Naive thymus-derived CD8-positive, alpha-beta T cell (primary cell): ENCODE data around the gene ITLN2. TPM values are rescaled to one million over a fixed set of nuclear protein-coding genes. Genes with fewer than 3 reads are reported as not detected.
A peak's percentile ranks its signal among the peaks of the same experiment; 100 is the strongest.

Source experiments
- ATAC-seq, 2 donors: fragments of 150-1000 bp; cut with Tn5 transposase in 1 of 2; sonication (Bioruptor Pico), chemical (Tn5 transposase) in 1 of 2; 1 replicate in 1 of 2; 2 replicates in 1 of 2; pipeline ENCODE4 v1.10.0; 2021; ENCODE audit warnings: mild to moderate bottlenecking in 2 of 2, moderate library complexity in 2 of 2
- POLR2A ChIA-PET: fragments of 350-600 bp; sonication (Branson Sonifier 250); formaldehyde crosslinking; loops from one replicate; lab custom pipeline; 2021; ENCODE audit warnings: antibody characterized with exemption; lab: Charles Lee
- DNase-seq, 10 donors: peaks; one replicate each; pipeline versions ENCODE4 v3.0.0 to v3.0.0-alpha.2; 2020 to 2022
- H3K27ac Mint-ChIP-seq, 10 donors: one replicate each; pipeline ENCODE4 v1.8.0; 2020 to 2022; ENCODE audit warnings: mild to moderate bottlenecking in 10 of 10, mixed read lengths in 10 of 10, moderate library complexity in 4 of 10, inconsistent platforms in 1 of 10
- H3K27me3 Mint-ChIP-seq, 5 donors: one replicate each; pipeline ENCODE4 v1.8.0; 2021 to 2022; ENCODE audit warnings: mixed read lengths in 5 of 5
- H3K36me3 Mint-ChIP-seq, 3 donors: one replicate each; pipeline ENCODE4 v1.8.0; 2020 to 2022; ENCODE audit warnings: mixed read lengths in 3 of 3, mild to moderate bottlenecking in 2 of 3, inconsistent platforms in 1 of 3
- H3K4me1 Mint-ChIP-seq, 4 donors: one replicate each; pipeline ENCODE4 v1.8.0; 2021 to 2022; ENCODE audit warnings: mixed read lengths in 4 of 4
- H3K4me3 Mint-ChIP-seq, 10 donors: one replicate each; pipeline ENCODE4 v1.8.0; 2020 to 2022; ENCODE audit warnings: mild to moderate bottlenecking in 10 of 10, mixed read lengths in 10 of 10, moderate library complexity in 6 of 10, inconsistent platforms in 1 of 10
- H3K9me3 Mint-ChIP-seq, 9 donors: one replicate each; pipeline ENCODE4 v1.8.0; 2020 to 2022; ENCODE audit warnings: mixed read lengths in 9 of 9, mild to moderate bottlenecking in 3 of 9, inconsistent platforms in 1 of 9, moderate library complexity in 1 of 9
- polyA plus RNA-seq, 3 donors: library from polyadenylated mRNA; unstranded; fragments of 300-500 nt; fragmentation: Illumina TruSeq; gene quantifications; one replicate each; pipeline ENCODE4 v1.2.3, GENCODE V29; 2021
- total RNA-seq, 8 experiments: library from RNA in 2 of 8; stranded (reverse) in 2 of 8; gene quantifications; one replicate each; pipeline ENCODE4 v1.2.3 and lab custom pipeline; 2021 to 2026

ITLN2 gene
- total and polyA plus RNA-seq, 5 experiments from 2014 or later: not detected

GRCh38 chr1:160981584-160982411 is 27.2 kb upstream of the ITLN2 start:
- peaks cover 18 to 35% (median 26%) of the 10 kb centered on the region in 5 donors for H3K27me3 Mint-ChIP-seq
- H3K27ac Mint-ChIP-seq: peak overlapping the region in 1 of 10 donors; percentile 93
- peak overlapping the region; percentile 50 to 78 (median 66) for H3K4me3 Mint-ChIP-seq
- POLR2A ChIA-PET: interaction anchor here (0.8 kb wide), 1 partner anchor 64 kb away, joined by 3 read pairs; no protein-coding TSS in a partner anchor
- H3K4me1 Mint-ChIP-seq: peaks cover 5 to 12% (median 12%) of the 10 kb centered on the region in 4 donors
- no peaks in the 10 kb centered on the region for H3K9me3 Mint-ChIP-seq
- DNase-seq: peak in 4 of 10 donors; percentile 2 to 21 (median 11)
- ATAC-seq: peak; percentile 87 to 93
- no peaks in the 10 kb centered on the region for H3K36me3 Mint-ChIP-seq

GRCh38 chr1:160979286-160979685 is 24.7 kb upstream of the ITLN2 start:
- H3K27me3 Mint-ChIP-seq: peaks cover 18 to 41% (median 33%) of the 10 kb centered on the region in 5 donors
- no peak overlapping the region for H3K27ac Mint-ChIP-seq
- no peak for DNase-seq
- H3K9me3 Mint-ChIP-seq: no peaks in the 10 kb centered on the region
- H3K36me3 Mint-ChIP-seq: no peaks in the 10 kb centered on the region
- H3K4me1 Mint-ChIP-seq: peaks cover 5 to 12% (median 12%) of the 10 kb centered on the region in 4 donors
- ATAC-seq: no peak
- H3K4me3 Mint-ChIP-seq: no peak overlapping the region
- POLR2A ChIA-PET: no interaction called here

- peaks cover 5 to 12% (median 12%) of the 10 kb centered on the region in 4 donors for H3K4me1 Mint-ChIP-seq
- H3K27ac Mint-ChIP-seq: no peak overlapping the region
- H3K27me3 Mint-ChIP-seq: peaks cover 18 to 42% (median 32%) of the 10 kb centered on the region in 5 donors
- DNase-seq (no peak), ATAC-seq (no peak)
- H3K4me3 Mint-ChIP-seq: no peak overlapping the region
- POLR2A ChIA-PET: no interaction called here
- H3K36me3 Mint-ChIP-seq: no peaks in the 10 kb centered on the region
- H3K9me3 Mint-ChIP-seq: no peaks in the 10 kb centered on the region
Measured at GRCh38 chr1:160978510-160978927, 23.9 kb upstream of the ITLN2 start.

- Mint-ChIP-seq H3K4me1 (no peaks in the 10 kb centered on the region), H3K27ac (no peak overlapping the region), H3K36me3 (no peaks in the 10 kb centered on the region), H3K27me3 (peaks cover 0 to 18% (median 10%) of the 10 kb centered on the region in 5 donors), H3K4me3 (no peak overlapping the region), H3K9me3 (no peaks in the 10 kb centered on the region)
- DNase-seq (no peak), ATAC-seq (no peak)
- POLR2A ChIA-PET: interaction anchor here (0.6 kb wide), 1 partner anchor 32 kb away, joined by 4 read pairs; no protein-coding TSS in a partner anchor
Measured at GRCh38 chr1:160975026-160975425, 20.4 kb upstream of the ITLN2 start.

- peaks cover 0 to 11% (median 7%) of the 10 kb centered on the region in 5 donors for H3K27me3 Mint-ChIP-seq
- H3K27ac Mint-ChIP-seq: no peak overlapping the region
- no peaks in the 10 kb centered on the region for H3K9me3 Mint-ChIP-seq
- no peak overlapping the region for H3K4me3 Mint-ChIP-seq
- no peak for ATAC-seq
- DNase-seq: no peak
- no peaks in the 10 kb centered on the region for H3K36me3 Mint-ChIP-seq
- POLR2A ChIA-PET: interaction anchor here (0.5 kb wide), 1 partner anchor 153 kb away, joined by 3 read pairs; no protein-coding TSS in a partner anchor
- no peaks in the 10 kb centered on the region for H3K4me1 Mint-ChIP-seq
Measured at GRCh38 chr1:160973491-160973890, 18.9 kb upstream of the ITLN2 start.

GRCh38 chr1:160972939-160973338 is 18.3 kb upstream of the ITLN2 start:
- no peak for ATAC-seq
- H3K9me3 Mint-ChIP-seq: no peaks in the 10 kb centered on the region
- no peaks in the 10 kb centered on the region for H3K4me1 Mint-ChIP-seq
- H3K4me3 Mint-ChIP-seq: no peak overlapping the region
- peaks cover 0 to 10% (median 7%) of the 10 kb centered on the region in 5 donors for H3K27me3 Mint-ChIP-seq
- DNase-seq: no peak
- POLR2A ChIA-PET: interaction anchor here (0.5 kb wide), 1 partner anchor 152 kb away, joined by 3 read pairs; no protein-coding TSS in a partner anchor
- H3K27ac Mint-ChIP-seq: peak overlapping the region in 1 of 10 donors; percentile 48
- no peaks in the 10 kb centered on the region for H3K36me3 Mint-ChIP-seq

- Mint-ChIP-seq H3K9me3 (peaks cover 0 to 2% (median 0%) of the 10 kb centered on the region in 9 donors), H3K4me3 (no peak overlapping the region), H3K36me3 (no peaks in the 10 kb centered on the region), H3K27ac (peak overlapping the region in 2 of 10 donors; percentile 42 to 51), H3K4me1 (no peaks in the 10 kb centered on the region), H3K27me3 (peaks cover 0 to 10% (median 7%) of the 10 kb centered on the region in 5 donors)
- no peak for DNase-seq
- POLR2A ChIA-PET: no interaction called here
- ATAC-seq: no peak
Measured at GRCh38 chr1:160971618-160972056, 17.0 kb upstream of the ITLN2 start.

GRCh38 chr1:160963521-160963920 is 8.9 kb upstream of the ITLN2 start:
- Mint-ChIP-seq H3K4me3 (no peak overlapping the region), H3K27ac (no peak overlapping the region), H3K27me3 (peaks cover 0 to 2% (median 0%) of the 10 kb centered on the region in 5 donors), H3K4me1 (no peaks in the 10 kb centered on the region), H3K36me3 (no peaks in the 10 kb centered on the region), H3K9me3 (peaks cover 0 to 2% (median 0%) of the 10 kb centered on the region in 9 donors)
- ATAC-seq (no peak), DNase-seq (no peak)
- POLR2A ChIA-PET: no interaction called here

GRCh38 chr1:160961419-160961818 is 6.8 kb upstream of the ITLN2 start:
- Mint-ChIP-seq H3K27ac (no peak overlapping the region), H3K27me3 (no peaks in the 10 kb centered on the region), H3K9me3 (no peaks in the 10 kb centered on the region), H3K4me3 (no peak overlapping the region), H3K36me3 (no peaks in the 10 kb centered on the region), H3K4me1 (no peaks in the 10 kb centered on the region)
- DNase-seq (no peak), ATAC-seq (no peak)
- POLR2A ChIA-PET: no interaction called here

GRCh38 chr1:160956966-160957365 is 2.4 kb upstream of the ITLN2 start:
- no peaks in the 10 kb centered on the region for H3K27me3 Mint-ChIP-seq
- POLR2A ChIA-PET: no interaction called here
- ATAC-seq: no peak

GRCh38 chr1:160953030-160953429 is 1.6 kb downstream of the ITLN2 start:
- Mint-ChIP-seq H3K36me3 (no peaks in the 10 kb centered on the region), H3K4me3 (no peak overlapping the region), H3K9me3 (no peaks in the 10 kb centered on the region), H3K4me1 (peaks cover 9 to 22% (median 13%) of the 10 kb centered on the region in 4 donors), H3K27ac (peak overlapping the region in 4 of 10 donors; percentile 33 to 60 (median 42)), H3K27me3 (no peaks in the 10 kb centered on the region)
- POLR2A ChIA-PET: interaction anchor here (1.0 kb wide), 2 partner anchors 114 to 118 kb away, joined by 3 to 4 read pairs; no protein-coding TSS in a partner anchor
- no peak for DNase-seq
- ATAC-seq: no peak

More at GRCh38 chr1:160956966-160957365, 2.4 kb upstream of the ITLN2 start:
- Mint-ChIP-seq H3K9me3 (no peaks in the 10 kb centered on the region), H3K36me3 (no peaks in the 10 kb centered on the region), H3K4me1 (peaks cover 4 to 7% (median 5%) of the 10 kb centered on the region in 4 donors), H3K4me3 (no peak overlapping the region), H3K27ac (no peak overlapping the region)
- no peak for DNase-seq

- no peak for ATAC-seq
- POLR2A ChIA-PET: interaction anchor here (1.0 to 1.3 kb wide), 4 partner anchors 113 to 175 kb away, joined by 3 to 4 read pairs (median 4); no protein-coding TSS in a partner anchor
Measured at GRCh38 chr1:160952129-160952510, 2.5 kb downstream of the ITLN2 start.

More at GRCh38 chr1:160952129-160952510, 2.5 kb downstream of the ITLN2 start:
- DNase-seq: no peak
- Mint-ChIP-seq H3K4me3 (no peak overlapping the region), H3K9me3 (no peaks in the 10 kb centered on the region), H3K27me3 (no peaks in the 10 kb centered on the region), H3K36me3 (no peaks in the 10 kb centered on the region), H3K27ac (no peak overlapping the region), H3K4me1 (peaks cover 9 to 22% (median 13%) of the 10 kb centered on the region in 4 donors)
